GM21723 (cell line): Measurements from ENCODE around the gene CLIC4.
"Not testable (repeated sequence)": the region's sequence is repeated elsewhere in the genome, so short reads cannot be mapped to it uniquely, and the experiment has no call there.

Experiments used
- ATAC-seq: cut with Tn5 transposase; IDR thresholded peaks from one replicate; pipeline ENCODE4 v1.9.1; 2021; ENCODE audit warnings: mild to moderate bottlenecking, moderate library complexity; ENCODE audit not compliant: unreplicated experiment

Gene CLIC4

GRCh38 chr1:24769656-24770651 lies 24.7 kb downstream of the CLIC4 start:
- ATAC-seq = no peak

GRCh38 chr1:24770881-24771280 lies 25.6 kb downstream of the CLIC4 start:
- no peak for ATAC-seq

- no peak for ATAC-seq
These were observed 26.3 kb downstream of the CLIC4 start for GRCh38 chr1:24771574-24771973.

- no peak for ATAC-seq
These were observed 28.4 kb downstream of the CLIC4 start for GRCh38 chr1:24773618-24774017.

- no peak for ATAC-seq
These were observed 30.1 kb downstream of the CLIC4 start for GRCh38 chr1:24775348-24775747.

GRCh38 chr1:24775916-24776315 lies 30.7 kb downstream of the CLIC4 start:
- no peak for ATAC-seq

GRCh38 chr1:24776821-24777220 lies 31.6 kb downstream of the CLIC4 start:
- ATAC-seq = no peak

- ATAC-seq = no peak
These were observed 32.9 kb downstream of the CLIC4 start for GRCh38 chr1:24778141-24778540.

GRCh38 chr1:24779199-24779598 lies 34.0 kb downstream of the CLIC4 start:
- ATAC-seq = not testable (repeated sequence)

- ATAC-seq = no peak
These were observed 34.6 kb downstream of the CLIC4 start for GRCh38 chr1:24779689-24780464.

- ATAC-seq = not testable (repeated sequence)
These were observed 35.4 kb downstream of the CLIC4 start for GRCh38 chr1:24780626-24781025.

- ATAC-seq = no peak
These were observed 37.4 kb downstream of the CLIC4 start for GRCh38 chr1:24782689-24783088.

GRCh38 chr1:24783713-24784112 lies 38.5 kb downstream of the CLIC4 start:
- ATAC-seq = no peak

- no peak for ATAC-seq
These were observed 40.9 kb downstream of the CLIC4 start for GRCh38 chr1:24786191-24786590.

- no peak for ATAC-seq
These were observed 45.2 kb downstream of the CLIC4 start for GRCh38 chr1:24790490-24790889.

- no peak for ATAC-seq
These were observed 48.3 kb downstream of the CLIC4 start for GRCh38 chr1:24793447-24794129.

GRCh38 chr1:24794130-24794502 lies 48.9 kb downstream of the CLIC4 start:
- not testable (repeated sequence) for ATAC-seq

- no peak for ATAC-seq
These were observed 50.0 kb downstream of the CLIC4 start for GRCh38 chr1:24795236-24795635.

- ATAC-seq = no peak
These were observed 51.3 kb downstream of the CLIC4 start for GRCh38 chr1:24796524-24796923.

- not testable (repeated sequence) for ATAC-seq
These were observed 54.0 kb downstream of the CLIC4 start for GRCh38 chr1:24799242-24799641.

- no peak for ATAC-seq
These were observed 55.9 kb downstream of the CLIC4 start for GRCh38 chr1:24801176-24801575.
